ENCODE data around the gene DCLK2. TPM values are rescaled to one million over a fixed set of nuclear protein-coding genes. Genes with fewer than 3 reads are reported as not detected.

DCLK2 gene
- total and polyA plus RNA-seq, 2 of the 13 experiments (the other 11 are each of a cell fraction or from before 2014, with no cell fraction given), result not detected

DNA sequence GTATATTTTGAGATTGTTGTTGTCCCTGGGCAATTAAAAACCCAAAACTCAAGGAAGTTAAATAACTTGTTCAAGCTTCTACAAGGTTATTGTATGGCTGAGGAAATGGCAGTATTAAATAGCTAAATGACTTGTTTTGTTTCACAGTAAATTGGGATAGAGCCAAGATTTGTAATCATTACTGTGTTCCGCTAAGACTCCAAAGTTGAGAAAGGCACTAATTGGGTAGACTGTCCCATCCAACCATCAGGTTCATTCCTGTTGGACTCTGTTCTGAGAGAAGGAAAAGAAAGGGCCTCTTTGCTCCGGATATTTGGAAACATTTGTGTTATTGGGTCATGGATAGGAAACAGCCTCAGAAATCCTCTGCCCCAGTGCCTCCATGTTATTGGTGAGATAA is 82.2 kb downstream of the DCLK2 start:
- no peaks in the 10 kb centered on the region for H3K27me3 ChIP-seq (ENCODE audit: control insufficient read depth in 1 of 2, insufficient read depth in 2 of 2, low read length in 2 of 2)
- H3K4me1 ChIP-seq (ENCODE audit: insufficient read depth, low read length), result no peaks in the 10 kb centered on the region
- no peak for FAIRE-seq
- no peaks in the 10 kb centered on the region for H3K36me3 ChIP-seq (replicated peaks in 1 of 2; ENCODE audit: control insufficient read depth in 1 of 2, insufficient read depth in 2 of 2, low read length in 2 of 2)
- POLR2A ChIA-PET, result no interaction called here
- CTCF ChIA-PET (ENCODE audit: low intra/inter-chr PET ratio, low total read pairs), result no interaction called here
- no peak for DNase-seq (ENCODE audit: low spot score)
- in situ Hi-C loops (cut with HindIII; ENCODE audit: extremely low pct_ligation_motif_present, low pct_unique_long_range_greater_than_20kb) (no loop called here), intact Hi-C loops (cut with micrococcal nuclease; ENCODE audit: unreplicated experiment) (no loop called here)
- no peaks in the 10 kb centered on the region for H3K79me2 ChIP-seq (ENCODE audit: insufficient read depth, low read length)
- no peak overlapping the region for H3K9ac ChIP-seq (ENCODE audit: insufficient read depth, low read depth, low read length)
- no peak overlapping the region for H3K4me2 ChIP-seq (ENCODE audit: low read depth, low read length)
- no peak overlapping the region for H2AFZ ChIP-seq (ENCODE audit: low read length)
- BruUV-seq (replicated peaks), result no TSS peak
- ATAC-seq, result no peak
- H3K4me3 ChIP-seq (replicated peaks in 1 of 3; ENCODE audit: insufficient read depth in 1 of 3, low read depth in 2 of 3, low read length in 3 of 3), result no peak overlapping the region
- H3K27ac ChIP-seq (ENCODE audit: extremely low read length, insufficient read depth, low read length), result no peak overlapping the region
- TF ChIP-seq RNF219 (CRISPR knock-in tag; IDR thresholded peaks at IDR 0.05) (no peak), YEATS2 (CRISPR knock-in tag; IDR thresholded peaks at IDR 0.05; ENCODE audit: borderline replicate concordance) (no peak), ONECUT2 (CRISPR knock-in tag; IDR thresholded peaks at IDR 0.05) (no peak), ZSCAN20 (CRISPR knock-in tag; IDR thresholded peaks at IDR 0.05; ENCODE audit: borderline replicate concordance) (no peak), DNMT3B (CRISPR knock-in tag; conservative IDR thresholded peaks at IDR 0.05) (no peak), CBX2 (IDR thresholded peaks at IDR 0.05; ENCODE audit: low read depth, low read length) (no peak), CBX2 (CRISPR knock-in tag; IDR thresholded peaks at IDR 0.05; ENCODE audit: low read depth) (no peak), ASH2L (IDR thresholded peaks at IDR 0.05; ENCODE audit: insufficient read length, low read depth, low read length) (no peak), ZNF317 (CRISPR knock-in tag; IDR thresholded peaks at IDR 0.05) (no peak), NFIB (CRISPR knock-in tag; IDR thresholded peaks at IDR 0.05; ENCODE audit: borderline replicate concordance) (no peak), FOXM1 (CRISPR knock-in tag; IDR thresholded peaks at IDR 0.05) (no peak), ZNF530 (CRISPR knock-in tag; IDR thresholded peaks at IDR 0.05; ENCODE audit: low read depth) (no peak), TRIM24 (CRISPR knock-in tag; IDR thresholded peaks at IDR 0.05) (no peak), CBX1 (IDR thresholded peaks at IDR 0.05; ENCODE audit: low read depth) (no peak), ZNF720 (CRISPR knock-in tag; IDR thresholded peaks at IDR 0.05) (no peak), ZBTB38 (CRISPR knock-in tag; IDR thresholded peaks at IDR 0.05) (no peak), MLLT10 (CRISPR knock-in tag; IDR thresholded peaks at IDR 0.05) (no peak)
- TF ChIP-seq, protein P1, sequence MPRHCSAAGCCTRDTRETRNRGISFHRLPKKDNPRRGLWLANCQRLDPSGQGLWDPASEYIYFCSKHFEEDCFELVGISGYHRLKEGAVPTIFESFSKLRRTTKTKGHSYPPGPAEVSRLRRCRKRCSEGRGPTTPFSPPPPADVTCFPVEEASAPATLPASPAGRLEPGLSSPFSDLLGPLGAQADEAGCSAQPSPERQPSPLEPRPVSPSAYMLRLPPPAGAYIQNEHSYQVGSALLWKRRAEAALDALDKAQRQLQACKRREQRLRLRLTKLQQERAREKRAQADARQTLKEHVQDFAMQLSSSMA (CRISPR knock-in tag; IDR thresholded peaks at IDR 0.05), result no peak
- TF ChIP-seq, protein P2, sequence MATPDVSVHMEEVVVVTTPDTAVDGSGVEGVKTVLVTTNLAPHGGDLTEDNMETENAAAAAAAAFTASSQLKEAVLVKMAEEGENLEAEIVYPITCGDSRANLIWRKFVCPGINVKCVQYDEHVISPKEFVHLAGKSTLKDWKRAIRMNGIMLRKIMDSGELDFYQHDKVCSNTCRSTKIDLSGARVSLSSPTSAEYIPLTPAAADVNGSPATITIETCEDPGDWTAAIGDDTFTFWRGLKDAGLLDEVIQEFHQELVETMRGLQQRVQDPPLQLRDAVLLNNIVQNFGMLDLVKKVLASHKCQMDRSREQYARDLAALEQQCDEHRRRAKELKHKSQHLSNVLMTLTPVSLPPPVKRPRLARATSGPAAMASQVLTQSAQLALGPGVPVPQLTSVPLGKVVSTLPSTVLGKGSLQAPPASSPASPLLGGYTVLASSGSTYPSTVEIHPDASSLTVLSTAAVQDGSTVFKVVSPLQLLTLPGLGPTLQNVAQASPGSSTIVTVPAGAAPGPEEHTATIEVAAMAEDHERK (CRISPR knock-in tag; IDR thresholded peaks at IDR 0.05; ENCODE audit: low read depth), result no peak
- H4K20me1 ChIP-seq (ENCODE audit: insufficient read depth, low read length), result no peaks in the 10 kb centered on the region
- WGBS (ENCODE audit: low lambda C conversion rate), result 17% methylated on average over 2 of the region's 2 CpGs
- no peaks in the 10 kb centered on the region for H3K9me3 ChIP-seq (ENCODE audit: low read length)
